ENCODE measurements around the gene ZMYM4. TPM values are rescaled to one million over a fixed set of nuclear protein-coding genes. Genes with fewer than 3 reads are reported as not detected.

ZMYM4 gene
- total RNA-seq, 1 experiment from 2014 or later, result 66.0 TPM

- H3K36me3 Mint-ChIP-seq (ENCODE audit: insufficient read depth in 1 of 3, low read depth in 3 of 3), result peaks cover 2 to 14% (median 12%) of the 10 kb centered on the region in 3 experiments; a peak in 5 of 7 replicates
Observed at GRCh38 chr1:35319988-35320713, 51.6 kb downstream of the ZMYM4 start.

More at GRCh38 chr1:35319988-35320713, 51.6 kb downstream of the ZMYM4 start:
- Histone ChIP-seq H3K23ac (ENCODE audit: insufficient read length, low read depth, low read length) (no peak overlapping the region), H3K23me2 (ENCODE audit: insufficient read length, low read depth, low read length, poor library complexity, severe bottlenecking) (no peaks in the 10 kb centered on the region), H3K4ac (ENCODE audit: low read depth, low read length) (no peak overlapping the region), H2BK15ac (ENCODE audit: low read depth, low read length) (no peak overlapping the region), H3K79me1 (ENCODE audit: insufficient read depth, low read depth, low read length, poor library complexity, severe bottlenecking) (peaks cover 3% of the 10 kb centered on the region), H3K4me1 (ENCODE audit: insufficient read depth, low read length) (no peaks in the 10 kb centered on the region), H3K14ac (ENCODE audit: insufficient read depth, low read length) (no peak overlapping the region), H4K20me1 (ENCODE audit: control insufficient read depth, insufficient read depth, insufficient read length) (no peaks in the 10 kb centered on the region), H3K9me3 (ENCODE audit: control insufficient read depth, low read depth, low read length) (no peaks in the 10 kb centered on the region), H3K79me2 (ENCODE audit: insufficient read depth, low read length) (peaks cover 3% of the 10 kb centered on the region; the same call in 1 of the 2 replicates), H2BK20ac (ENCODE audit: low read depth, low read length, poor library complexity, severe bottlenecking) (no peak overlapping the region), H4K8ac (replicated peaks; ENCODE audit: insufficient read length, low read depth, low read length) (no peak overlapping the region), H4K91ac (ENCODE audit: insufficient read length, low read depth, low read length) (no peak overlapping the region), H2AFZ (ENCODE audit: low read length) (no peak overlapping the region), H2BK120ac (ENCODE audit: low read depth, low read length, poor library complexity, severe bottlenecking) (no peak overlapping the region), H3K56ac (ENCODE audit: insufficient read length, low read depth, low read length) (no peak overlapping the region), H3K27me3 (ENCODE audit: insufficient read depth, low read length) (no peaks in the 10 kb centered on the region), H3K27ac (ENCODE audit: insufficient read length, low read depth, low read length) (no peak overlapping the region), H2BK12ac (ENCODE audit: insufficient read length, low read depth, low read length) (no peak overlapping the region), H3K4me2 (ENCODE audit: insufficient read depth, insufficient read length, low read length) (no peak overlapping the region), H2BK5ac (ENCODE audit: insufficient read length, low read length) (no peak overlapping the region), H3K18ac (ENCODE audit: insufficient read length, low read depth, low read length) (no peak overlapping the region), H3K9ac (ENCODE audit: extremely low read depth, insufficient read length, low read length) (no peak overlapping the region), H4K5ac (ENCODE audit: insufficient read length, low read depth, low read length) (no peak overlapping the region), H3T11ph (ENCODE audit: low read length) (no peak overlapping the region), H2AK5ac (ENCODE audit: insufficient read length, low read length) (no peak overlapping the region)
- H3K27ac Mint-ChIP-seq, result peak overlapping the region in 1 of 3 experiments; percentile 12; a peak in 1 of 7 replicates
- TF ChIP-seq CTCF (conservative IDR thresholded peaks at IDR 0.05), result no peak
- no peak overlapping the region for H3K4me3 Mint-ChIP-seq
- no peak for DNase-seq
- no peaks in the 10 kb centered on the region for H3K9me3 Mint-ChIP-seq
- WGBS (ENCODE audit: extremely low coverage, insufficient read length, low lambda C conversion rate), result no CpG with 5 or more reads among the region's 4 CpGs
- H3K4me1 Mint-ChIP-seq, result peaks cover 0 to 7% of the 10 kb centered on the region in 2 experiments; a peak in 2 of 4 replicates
- no peaks in the 10 kb centered on the region for H3K27me3 Mint-ChIP-seq (ENCODE audit: low read depth)

Data from H9 (cell line).